GM18873 (cell line): Measurements from ENCODE around the gene ZNF777.
A peak's percentile ranks its signal among the peaks of the same experiment; 100 is the strongest.
"Not testable (repeated sequence)": the region's sequence is repeated elsewhere in the genome, so short reads cannot be mapped to it uniquely, and the experiment has no call there.

Source experiments
- ATAC-seq: cut with Tn5 transposase; IDR thresholded peaks from one replicate; pipeline ENCODE4 v1.9.1; 2021; ENCODE audit warnings: mild to moderate bottlenecking, moderate library complexity, moderate number of reproducible peaks; ENCODE audit not compliant: unreplicated experiment, low FRiP score

ZNF777 gene

DNA sequence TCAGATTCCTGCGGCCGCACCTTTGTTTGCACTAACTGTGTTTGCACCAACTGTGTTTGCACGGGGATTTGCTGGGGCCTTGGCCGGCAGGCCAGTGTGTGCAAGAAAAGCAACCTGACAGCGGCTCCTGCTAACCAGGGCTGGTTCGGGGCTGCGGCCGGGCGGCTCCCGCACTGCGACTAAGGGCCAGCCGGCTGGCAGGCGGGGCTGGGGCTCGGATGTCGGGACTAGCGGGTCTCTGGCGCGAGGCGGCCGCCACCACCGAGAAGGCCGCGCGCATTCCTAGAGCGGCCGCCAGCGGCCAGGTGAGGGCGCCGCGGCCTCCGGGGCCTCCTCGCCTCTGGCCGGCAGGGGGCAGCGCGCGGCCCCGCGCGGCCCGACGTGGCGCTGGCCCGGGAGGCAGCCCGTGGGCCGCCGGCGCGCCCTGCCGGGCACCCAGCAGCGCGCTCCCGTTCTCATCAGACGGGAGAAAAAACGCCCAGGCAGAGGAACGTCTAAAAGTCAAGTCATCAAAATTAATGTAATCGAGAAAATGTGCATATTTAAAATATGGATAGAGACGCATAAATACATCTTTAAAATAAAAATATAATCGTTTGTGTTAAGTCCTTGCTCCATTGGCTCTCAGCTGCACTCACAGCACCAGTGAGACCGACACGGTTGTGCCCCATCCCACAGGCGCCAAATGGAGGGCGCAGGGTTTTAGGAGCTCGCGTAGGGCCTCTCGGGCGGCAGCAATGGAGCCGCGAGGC lies 38.5 kb downstream of the ZNF777 start:
- peak; percentile 72 for ATAC-seq

DNA sequence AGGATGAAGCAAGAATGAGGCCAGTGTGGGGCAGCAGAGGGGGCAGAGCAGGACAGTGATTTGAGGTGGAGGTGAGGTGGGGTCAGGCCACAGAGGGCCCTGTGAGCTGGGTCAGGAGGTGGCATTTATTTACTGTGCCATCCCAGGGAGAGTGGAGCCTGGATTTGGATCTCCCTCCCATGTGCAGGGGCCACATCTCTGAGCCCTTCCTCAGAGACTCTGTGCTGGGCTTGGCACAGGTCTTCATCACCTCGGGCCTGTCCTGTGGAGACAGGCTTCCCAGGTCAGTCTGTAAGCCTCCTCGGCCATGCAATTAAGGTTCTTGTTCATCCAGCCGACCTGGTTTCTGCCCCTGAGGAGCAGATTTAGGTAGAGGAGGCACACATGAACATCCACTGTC lies 40.9 kb downstream of the ZNF777 start:
- no peak for ATAC-seq

DNA sequence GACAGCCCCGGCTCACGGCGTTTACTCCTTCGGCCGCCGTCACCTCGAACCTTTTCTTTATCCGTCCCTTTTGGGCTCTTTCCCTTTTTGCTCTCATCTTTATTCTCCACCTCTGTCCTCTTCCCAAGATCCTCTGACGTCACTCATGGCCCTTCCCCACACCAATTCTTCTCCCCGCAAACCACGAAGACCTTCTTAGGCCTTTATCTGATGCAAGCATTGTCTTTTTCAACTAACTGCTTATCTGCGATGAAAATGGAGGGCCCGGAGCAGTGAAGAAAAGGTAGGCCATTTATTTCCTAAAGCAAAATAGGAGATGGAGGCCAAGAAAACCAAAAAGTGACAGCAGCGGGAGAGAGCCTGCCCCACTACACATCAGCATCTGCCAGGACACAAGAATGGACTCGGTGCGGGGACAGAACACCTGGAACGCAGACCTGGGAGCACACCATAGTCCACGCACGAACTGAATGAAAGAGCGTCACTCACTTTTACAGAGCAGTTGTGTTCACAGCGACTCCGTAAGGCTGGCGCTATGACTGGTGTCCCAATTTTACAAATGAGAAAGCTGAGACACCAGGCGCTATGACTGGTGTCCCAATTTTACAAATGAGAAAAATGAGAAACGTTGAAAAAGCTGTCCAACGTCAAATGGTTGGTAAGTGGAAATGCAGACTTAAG lies 45.3 kb downstream of the ZNF777 start:
- no peak for ATAC-seq

DNA sequence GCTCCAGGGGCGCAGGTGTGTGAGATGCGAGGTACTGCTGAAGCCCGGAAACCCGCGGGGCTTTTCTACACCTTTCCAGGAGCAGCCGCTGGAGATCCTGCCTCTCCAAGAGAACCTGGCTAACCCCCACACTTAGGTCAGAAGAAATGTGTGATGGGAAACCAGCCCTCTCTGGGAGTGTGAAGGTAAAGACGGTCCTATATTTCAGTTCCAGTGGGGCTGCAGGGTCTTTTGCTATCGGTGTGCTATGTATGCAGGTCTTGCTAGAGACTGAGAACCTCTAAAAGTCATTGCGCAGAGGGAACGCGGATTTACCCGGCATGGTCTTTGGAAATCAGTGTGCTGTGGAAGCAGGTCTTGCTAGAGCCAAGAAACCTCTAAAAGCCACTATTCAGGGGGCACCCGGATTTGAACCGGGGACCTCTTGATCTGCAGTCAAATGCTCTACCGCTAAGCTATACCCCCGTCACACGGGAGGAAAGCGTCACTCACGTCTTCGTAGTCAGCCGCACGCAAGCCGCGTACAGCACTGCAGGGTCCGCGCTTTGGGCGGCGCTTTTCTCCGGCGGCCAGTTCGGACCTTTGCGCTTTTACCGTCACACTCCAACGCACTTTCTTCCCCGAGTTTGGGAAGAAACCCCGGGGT lies 46.0 kb downstream of the ZNF777 start:
- ATAC-seq, result no peak

DNA sequence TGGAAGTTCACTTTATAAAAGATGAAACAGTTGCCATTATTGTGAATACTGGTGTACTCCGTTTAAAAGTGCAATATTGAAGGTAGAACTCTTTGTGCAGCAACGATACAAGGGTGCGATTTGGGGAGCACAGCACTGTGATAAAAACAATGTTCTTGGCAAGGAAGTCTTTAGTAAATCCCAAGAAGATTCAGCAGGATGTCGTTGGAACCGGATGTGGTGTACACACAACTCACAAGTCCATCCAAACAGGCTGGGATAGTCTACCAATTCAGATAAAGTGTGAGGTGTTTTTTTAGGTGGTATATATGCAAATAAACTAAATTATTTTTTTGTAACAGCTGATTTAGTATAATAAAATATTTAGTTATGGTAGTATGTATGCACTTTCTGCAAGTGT lies 46.7 kb downstream of the ZNF777 start:
- ATAC-seq, result no peak

GRCh38 chr7:149413083-149413482 lies 47.8 kb downstream of the ZNF777 start:
- ATAC-seq, result not testable (repeated sequence)

DNA sequence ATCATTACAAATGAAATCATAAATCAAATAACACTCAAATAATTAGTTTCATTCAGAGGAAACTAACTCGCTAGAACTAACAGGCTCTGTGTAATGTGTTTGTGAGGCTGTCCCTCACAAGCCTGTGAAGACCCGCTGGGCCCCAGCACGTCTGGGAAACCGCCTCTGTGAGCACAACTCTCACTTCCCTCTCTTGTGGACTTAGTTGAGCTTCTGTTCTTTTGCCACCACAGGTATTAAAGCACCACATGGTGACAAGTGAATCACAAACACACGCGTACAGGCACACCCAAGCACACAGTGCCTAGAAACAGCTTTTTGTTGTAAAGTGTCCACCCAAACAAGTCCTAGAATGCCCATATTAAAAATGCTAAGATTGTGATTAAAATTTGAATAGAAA lies 51.0 kb downstream of the ZNF777 start:
- peak; percentile 63 for ATAC-seq

GRCh38 chr7:149404825-149405224 lies 56.0 kb downstream of the ZNF777 start:
- no peak for ATAC-seq

- no peak for ATAC-seq
Observed at GRCh38 chr7:149404396-149404795, 56.5 kb downstream of the ZNF777 start.

DNA sequence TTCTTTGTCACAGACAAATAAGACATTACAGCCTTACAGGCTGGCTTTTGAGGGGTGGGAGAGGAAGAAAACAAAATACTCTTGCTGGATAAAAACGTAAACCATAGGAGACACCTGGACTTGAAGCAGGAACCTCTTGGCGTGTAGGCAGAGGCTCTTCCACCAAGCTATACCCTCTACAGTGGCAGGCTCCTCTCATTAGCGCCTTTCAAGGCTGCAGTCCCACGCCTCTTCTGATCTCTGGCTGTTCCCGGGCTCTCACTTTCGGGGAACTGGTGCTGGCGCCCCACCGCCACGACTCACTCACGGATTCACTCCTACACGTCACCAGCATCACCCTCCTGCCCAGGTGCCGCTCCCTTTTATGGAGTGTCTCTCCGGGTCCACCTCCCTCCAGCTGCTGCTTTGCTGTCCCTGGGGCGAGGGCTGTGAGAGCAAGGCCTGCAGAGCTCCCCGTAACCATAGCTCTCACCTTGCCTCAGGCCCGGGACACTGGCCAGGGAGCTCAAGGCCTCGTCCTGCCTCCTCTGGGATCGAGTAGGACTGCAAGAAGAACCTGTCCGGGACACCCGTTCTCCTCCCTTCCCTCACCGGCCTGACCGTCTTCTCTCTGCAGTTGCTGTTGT lies 62.6 kb downstream of the ZNF777 start:
- no peak for ATAC-seq

- no peak for ATAC-seq
Observed at GRCh38 chr7:149397470-149398043, 63.3 kb downstream of the ZNF777 start.

DNA sequence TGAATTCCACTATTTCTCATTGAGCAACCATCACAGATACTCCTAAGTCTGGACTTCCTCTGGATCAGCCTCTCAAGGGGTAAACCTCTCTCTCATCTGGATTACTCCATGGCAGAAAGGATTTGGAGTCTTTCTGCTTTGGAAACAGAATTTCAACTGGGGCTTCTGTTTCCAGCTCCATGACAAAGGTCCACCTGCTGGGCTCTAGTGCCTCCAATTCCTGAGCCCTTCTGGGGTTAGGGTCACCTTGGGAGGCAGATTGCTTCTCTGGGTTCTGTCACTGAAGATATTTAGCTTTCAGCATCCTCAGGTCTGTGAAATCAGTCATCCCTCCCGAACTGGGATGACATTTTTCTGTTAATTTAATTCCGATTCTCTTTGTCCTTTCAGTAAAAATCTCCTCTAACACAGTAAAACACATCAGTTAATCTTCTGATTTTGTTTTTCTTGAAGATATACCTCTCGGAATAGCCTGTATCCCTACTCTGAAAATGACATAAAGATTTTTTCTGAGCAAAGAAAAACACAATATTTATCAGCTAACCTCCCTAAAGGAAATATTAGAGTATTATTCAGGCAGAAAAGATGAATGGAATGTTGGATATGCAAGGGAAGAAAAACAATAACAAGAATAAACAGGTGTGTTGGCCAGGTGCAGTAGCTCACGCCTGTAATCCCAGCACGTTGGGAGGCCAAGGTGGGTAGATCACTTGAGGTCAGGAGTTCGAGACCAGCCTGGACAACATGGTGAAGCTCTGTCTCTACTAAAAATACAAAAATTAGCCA lies 72.1 kb downstream of the ZNF777 start:
- ATAC-seq, result not testable (repeated sequence)

DNA sequence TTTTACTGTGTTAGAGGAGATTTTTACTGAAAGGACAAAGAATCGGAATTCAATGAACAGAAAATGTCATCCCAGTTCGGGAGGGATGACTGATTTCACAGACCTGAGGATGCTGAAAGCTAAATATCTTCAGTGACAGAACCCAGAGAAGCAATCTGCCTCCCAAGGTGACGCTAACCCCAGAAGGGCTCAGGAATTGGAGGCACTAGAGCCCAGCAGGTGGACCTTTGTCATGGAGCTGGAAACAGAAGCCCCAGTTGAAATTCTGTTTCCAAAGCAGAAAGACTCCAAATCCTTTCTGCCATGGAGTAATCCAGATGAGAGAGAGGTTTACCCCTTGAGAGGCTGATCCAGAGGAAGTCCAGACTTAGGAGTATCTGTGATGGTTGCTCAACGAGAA lies 74.3 kb downstream of the ZNF777 start:
- ATAC-seq, result not testable (repeated sequence)

- ATAC-seq, result no peak
Observed at GRCh38 chr7:149385195-149385950, 75.5 kb downstream of the ZNF777 start.
